Esophagus squamous epithelium (tissue), 5 donors: ENCODE measurements around the gene ABCA1. TPM values are rescaled to one million over a fixed set of nuclear protein-coding genes. Genes with fewer than 3 reads are reported as not detected.
A peak's percentile ranks its signal among the peaks of the same experiment; 100 is the strongest.

Experiments
- DNase-seq: peaks from one replicate; lab custom pipeline; 2025; lab: John Stamatoyannopoulos, UW
- H3K27ac ChIP-seq, 4 donors: fragments of 200-600 bp; sonication (generic); one replicate each; pipeline ENCODE4 v1.5.1; 2016 to 2019; ENCODE audit warnings: mild to moderate bottlenecking in 1 of 4
- H3K27me3 ChIP-seq, 4 donors: fragments of 200-600 bp; sonication (generic); 1 replicate in 3 of 4; 2 replicates in 1 of 4; pipeline versions ENCODE4 v1.5.1 to v1.6.0; 2017 to 2021; ENCODE audit warnings: antibody characterized with exemption in 1 of 4
- H3K36me3 ChIP-seq, 3 donors: fragments of 200-600 bp; sonication (generic); one replicate each; pipeline ENCODE4 v1.5.1; 2016 to 2019
- H3K4me1 ChIP-seq, 3 donors: fragments of 200-600 bp; sonication (generic); one replicate each; pipeline ENCODE4 v1.5.1; 2017 to 2019
- H3K4me3 ChIP-seq, 4 donors: fragments of 200-600 bp; sonication (generic); 1 replicate in 3 of 4; 2 replicates in 1 of 4; pipeline ENCODE4 v1.5.1; 2016 to 2019; ENCODE audit warnings: mild to moderate bottlenecking in 2 of 4, moderate library complexity in 1 of 4
- H3K9me3 ChIP-seq, 3 donors: fragments of 200-600 bp; sonication (generic); one replicate each; pipeline ENCODE4 v1.5.1; 2016 to 2019
- CTCF ChIP-seq, 6 experiments: fragments of 450-650 bp in 4 of 6; fragments of 200-600 bp in 2 of 6; sonication (generic) in 2 of 6; IDR thresholded peaks; one replicate each; pipeline ENCODE4 v1.5.1; 2016 to 2019; ENCODE audit warnings: antibody characterized with exemption in 6 of 6, mild to moderate bottlenecking in 4 of 6, moderate library complexity in 4 of 6
- POLR2A ChIP-seq, 4 donors: fragments of 450-650 bp; IDR thresholded peaks; one replicate each; pipeline ENCODE4 v1.6.1; 2017; ENCODE audit warnings: antibody characterized with exemption in 4 of 4, mild to moderate bottlenecking in 4 of 4, moderate library complexity in 3 of 4
- WGBS, 2 donors: methylation state at CpG; one replicate each; pipeline ENCODE4 v1.1.5; 2018; 5-methylcytosine and 5-hydroxymethylcytosine counted together
- intact Hi-C: fragments of 100-400 bp; cut with DNase I; formaldehyde crosslinking; loops from one replicate; pipeline ENCODE4 v1.15.0; 2022
- total RNA-seq, 4 donors: library from RNA; depleted of rRNA; stranded (reverse); fragments of >200 nt; gene quantifications; one replicate each; pipeline ENCODE4 v1.1.0, GENCODE V29; 2016
- donor health status: DM: yes; HTN: yes; CAD: no.

The ABCA1 gene
- total RNA-seq, 4 donors from 2014 or later = 7.7 to 37.6 (median 23.3) TPM

DNA sequence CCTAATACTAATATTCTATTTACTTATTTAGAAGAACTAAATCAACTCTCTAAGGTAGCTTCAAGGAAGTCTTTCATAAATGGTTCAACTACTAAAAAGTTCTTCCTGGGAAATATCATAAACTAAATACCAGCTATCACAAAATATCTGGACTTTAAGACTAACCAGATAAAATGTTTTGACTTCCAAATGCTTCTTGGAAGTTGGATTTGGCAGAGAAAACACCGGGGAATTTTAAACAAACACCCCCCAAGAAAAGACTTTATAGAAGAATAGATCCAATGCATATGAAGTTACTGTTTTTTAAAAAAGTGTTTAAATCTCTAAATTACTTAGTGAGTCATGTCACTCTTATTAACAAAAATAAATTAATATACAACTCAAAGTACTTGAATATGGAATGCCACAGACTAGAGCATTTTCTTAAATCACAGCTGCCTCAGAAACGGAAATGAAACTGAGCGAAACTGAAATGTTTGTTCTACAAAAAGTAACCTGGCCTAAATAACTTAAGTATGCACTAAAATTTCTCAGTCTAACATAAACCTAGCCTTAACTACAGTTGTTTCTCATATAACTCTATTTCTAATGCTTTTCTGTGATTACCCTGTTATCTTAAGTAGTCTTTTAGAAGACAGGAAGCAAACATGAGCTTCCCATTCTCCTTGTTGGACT lies 6.8 kb downstream of the ABCA1 start:
- H3K4me3 ChIP-seq = peak overlapping the region in 1 of 4 donors; percentile 33
- peaks cover 0 to 94% (median 61%) of the 10 kb centered on the region in 3 donors for H3K4me1 ChIP-seq
- WGBS, 2 donors = 40 to 57% methylated on average over 3 of the region's 3 CpGs
- no peaks in the 10 kb centered on the region for H3K27me3 ChIP-seq
- intact Hi-C loops = loop anchor here (10.0 kb wide), 1 partner anchor 56 kb away; no protein-coding TSS in a partner anchor
- no peaks in the 10 kb centered on the region for H3K36me3 ChIP-seq
- no peak for TF ChIP-seq POLR2A (IDR thresholded peaks at IDR 0.05)
- no peak for TF ChIP-seq CTCF (IDR thresholded peaks at IDR 0.05)
- peak overlapping the region in 3 of 4 donors; percentile 20 to 39 (median 23) for H3K27ac ChIP-seq
- DNase-seq = no peak
- no peaks in the 10 kb centered on the region for H3K9me3 ChIP-seq

DNA sequence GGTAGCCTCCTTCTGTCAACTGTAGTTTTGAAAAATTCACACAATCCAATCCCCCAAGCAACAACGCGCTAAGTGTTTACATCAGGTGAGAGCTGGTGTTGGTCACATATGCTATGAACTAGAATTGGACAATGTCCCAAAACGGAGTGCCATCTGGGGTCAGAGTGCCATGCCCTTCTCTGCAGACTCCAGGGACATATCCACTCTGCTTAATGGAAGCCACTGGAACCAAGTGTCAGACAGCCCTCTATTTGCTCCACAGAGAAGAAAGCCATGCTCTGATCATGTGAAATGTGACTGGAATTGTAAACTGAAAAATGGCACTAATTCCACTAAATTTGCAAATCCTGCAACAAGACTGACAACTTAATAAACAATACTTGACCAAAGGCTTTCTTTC lies 12.2 kb downstream of the ABCA1 start:
- 64 to 90% methylated on average over 3 of the region's 3 CpGs for WGBS, 2 donors
- intact Hi-C loops = no loop called here
- Histone ChIP-seq H3K4me3 (no peak overlapping the region), H3K4me1 (peaks cover 5 to 94% (median 54%) of the 10 kb centered on the region in 3 donors), H3K27ac (no peak overlapping the region), H3K36me3 (no peaks in the 10 kb centered on the region), H3K9me3 (no peaks in the 10 kb centered on the region), H3K27me3 (no peaks in the 10 kb centered on the region)
- TF ChIP-seq POLR2A (IDR thresholded peaks at IDR 0.05) (no peak), CTCF (IDR thresholded peaks at IDR 0.05) (no peak)
- no peak for DNase-seq

DNA sequence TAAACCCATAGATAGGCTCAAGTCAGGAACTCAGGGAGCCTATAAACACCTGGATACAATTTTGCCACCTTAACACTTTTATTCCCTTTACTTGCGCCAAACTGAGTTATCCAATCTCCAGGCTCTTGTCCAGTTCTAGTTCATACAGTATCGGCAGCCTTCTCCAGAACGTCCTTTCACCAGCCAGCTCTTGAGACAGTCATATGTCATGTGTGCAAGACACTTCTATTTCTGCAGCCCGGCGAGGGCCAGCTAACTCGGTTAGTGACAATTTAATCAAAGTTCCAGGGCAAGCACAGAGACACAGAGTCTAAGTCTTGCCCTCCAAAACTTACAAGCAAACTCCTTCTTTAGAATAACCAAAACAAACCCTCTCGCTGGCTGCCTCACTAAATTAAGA lies 12.9 kb downstream of the ABCA1 start:
- Histone ChIP-seq H3K27ac (no peak overlapping the region), H3K36me3 (no peaks in the 10 kb centered on the region), H3K9me3 (no peaks in the 10 kb centered on the region), H3K4me3 (no peak overlapping the region), H3K27me3 (no peaks in the 10 kb centered on the region), H3K4me1 (peaks cover 5 to 95% (median 55%) of the 10 kb centered on the region in 3 donors)
- DNase-seq = no peak
- 63 to 71% methylated on average over 7 of the region's 7 CpGs for WGBS, 2 donors
- intact Hi-C loops = no loop called here
- TF ChIP-seq POLR2A (IDR thresholded peaks at IDR 0.05) = no peak
- TF ChIP-seq CTCF (IDR thresholded peaks at IDR 0.05) = no peak

DNA sequence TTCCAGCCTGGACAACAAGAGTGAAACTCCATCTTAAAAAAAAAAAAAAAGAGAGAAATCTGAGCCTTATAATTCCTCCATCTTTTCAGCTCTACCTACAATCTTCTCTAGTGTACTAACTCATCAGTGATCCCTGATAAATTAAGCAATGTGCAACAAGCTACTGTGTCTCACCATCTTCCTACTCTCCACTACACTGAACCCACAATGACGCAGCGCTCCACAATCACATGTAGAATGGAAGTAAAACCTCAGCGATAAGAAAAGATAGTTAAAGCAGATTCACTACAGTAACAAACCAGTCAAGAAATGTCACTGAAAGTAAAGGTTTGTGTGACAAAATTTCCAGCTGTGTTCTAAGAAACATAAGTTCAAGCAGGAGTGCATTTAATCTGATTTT lies 13.5 kb downstream of the ABCA1 start:
- Histone ChIP-seq H3K27ac (no peak overlapping the region), H3K27me3 (no peaks in the 10 kb centered on the region), H3K4me3 (no peak overlapping the region), H3K9me3 (no peaks in the 10 kb centered on the region), H3K36me3 (no peaks in the 10 kb centered on the region), H3K4me1 (peaks cover 5 to 95% (median 55%) of the 10 kb centered on the region in 3 donors)
- WGBS, 2 donors = 76 to 97% methylated on average over 3 of the region's 3 CpGs
- intact Hi-C loops = no loop called here
- no peak for TF ChIP-seq POLR2A (IDR thresholded peaks at IDR 0.05)
- no peak for TF ChIP-seq CTCF (IDR thresholded peaks at IDR 0.05)
- no peak for DNase-seq

GRCh38 chr9:104912606-104913005 lies 15.3 kb downstream of the ABCA1 start:
- Histone ChIP-seq H3K4me3 (no peak overlapping the region), H3K27me3 (no peaks in the 10 kb centered on the region), H3K27ac (peak overlapping the region in 1 of 4 donors; percentile 7), H3K9me3 (no peaks in the 10 kb centered on the region), H3K36me3 (no peaks in the 10 kb centered on the region), H3K4me1 (peaks cover 10 to 100% (median 61%) of the 10 kb centered on the region in 3 donors)
- TF ChIP-seq CTCF (IDR thresholded peaks at IDR 0.05) (no peak), POLR2A (IDR thresholded peaks at IDR 0.05) (no peak)
- WGBS, 2 donors = 45 to 46% methylated on average over 3 of the region's 3 CpGs
- intact Hi-C loops = no loop called here
- no peak for DNase-seq
